DOHH2 (cell line): Measurements from ENCODE around the gene LPCAT2.

ENCODE experiments used
- H3F3A ChIP-seq: fragments of 200-600 bp; sonication (generic), shearing (Covaris generic); 2 replicates; pipeline ENCODE4 v1.6.0; 2016; ENCODE audit warnings: antibody characterized with exemption, mild to moderate bottlenecking; ENCODE audit not compliant: control insufficient read depth, insufficient read depth
- H3K27ac ChIP-seq: fragments of 200-600 bp; sonication (generic); 2 replicates; pipeline ENCODE4 v1.5.1; 2014; ENCODE audit warnings: low read depth, mild to moderate bottlenecking, low read length, moderate library complexity
- H3K27me3 ChIP-seq: fragments of 200-600 bp; sonication (generic); 2 replicates; pipeline ENCODE4 v1.6.1; 2014; ENCODE audit warnings: mild to moderate bottlenecking, low read length, mixed read lengths; ENCODE audit not compliant: control insufficient read depth
- H3K36me3 ChIP-seq: fragments of 200-600 bp; sonication (generic); 2 replicates; pipeline ENCODE4 v1.6.1; 2014; ENCODE audit warnings: mild to moderate bottlenecking, low read length, moderate library complexity, mixed read lengths; ENCODE audit not compliant: control insufficient read depth
- H3K4me1 ChIP-seq: fragments of 200-600 bp; sonication (generic); 2 replicates; pipeline ENCODE4 v1.6.1; 2014; ENCODE audit warnings: mild to moderate bottlenecking, low read length, mixed read lengths; ENCODE audit not compliant: control insufficient read depth
- H3K4me2 ChIP-seq: fragments of 200-600 bp; sonication (generic); 2 replicates; pipeline ENCODE4 v1.6.0; 2014; ENCODE audit warnings: mild to moderate bottlenecking, low read length, moderate library complexity
- H3K4me3 ChIP-seq: fragments of 200-600 bp; sonication (generic); 2 replicates; pipeline ENCODE4 v1.5.1; 2014; ENCODE audit warnings: mild to moderate bottlenecking, low read length, mixed read lengths
- H3K79me2 ChIP-seq: fragments of 200-600 bp; sonication (generic); 2 replicates; pipeline ENCODE4 v1.6.1; 2014; ENCODE audit warnings: mild to moderate bottlenecking, low read length, mixed read lengths; ENCODE audit not compliant: control insufficient read depth
- H3K9me2 ChIP-seq: fragments of 200-600 bp; sonication (generic); replicated peaks from 2 replicates; pipeline ENCODE4 v1.6.1; 2014; ENCODE audit warnings: mild to moderate bottlenecking, low read length, mixed read lengths; ENCODE audit not compliant: control insufficient read depth
- H3K9me3 ChIP-seq: fragments of 200-600 bp; sonication (generic); 2 replicates; pipeline ENCODE4 v1.6.1; 2014; ENCODE audit warnings: antibody characterized with exemption, low read length, mixed read lengths; ENCODE audit not compliant: control insufficient read depth, insufficient read depth
- H4K20me1 ChIP-seq: fragments of 200-600 bp; sonication (generic); 2 replicates; pipeline ENCODE4 v1.6.0; 2014; ENCODE audit warnings: low read depth, mild to moderate bottlenecking, antibody characterized with exemption, low read length, moderate library complexity; ENCODE audit not compliant: control insufficient read depth, insufficient read depth
- EZH2phosphoT487 ChIP-seq: fragments of 200-600 bp; sonication (generic); IDR thresholded peaks from 2 replicates; pipeline ENCODE4 v1.6.1; 2017; ENCODE audit warnings: borderline replicate concordance, mild to moderate bottlenecking, antibody characterized with exemption, low read length, moderate library complexity, mixed read lengths
- TF ChIP-seq, protein P1 (sequence below): fragments of 200-600 bp; sonication (generic); IDR thresholded peaks from one replicate; pipeline ENCODE4 v1.5.1; 2014; ENCODE audit warnings: antibody characterized with exemption, mild to moderate bottlenecking, low read depth, low read length; ENCODE audit not compliant: poor library complexity, severe bottlenecking

Gene LPCAT2

DNA sequence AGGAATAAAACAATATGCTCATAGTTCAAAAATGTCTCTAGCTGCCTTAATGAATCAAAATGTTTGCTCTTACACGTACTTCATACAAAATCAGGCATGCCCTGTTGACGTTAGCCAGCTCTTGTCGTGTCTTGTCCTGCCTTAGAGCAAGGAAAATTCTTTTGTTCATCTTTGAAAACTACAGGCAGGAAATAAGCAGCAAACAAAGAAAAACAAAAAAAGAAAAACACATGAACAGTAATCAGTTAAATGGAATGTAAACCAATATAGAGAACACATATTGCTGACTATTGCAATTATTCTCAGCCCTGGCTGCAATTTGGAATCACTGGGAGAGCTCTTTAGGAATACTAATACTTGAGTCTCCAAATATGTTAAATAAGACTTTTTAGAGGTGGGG lies 59.3 kb downstream of the LPCAT2 start:
- no peak for TF ChIP-seq EZH2phosphoT487
- TF ChIP-seq, protein P1, sequence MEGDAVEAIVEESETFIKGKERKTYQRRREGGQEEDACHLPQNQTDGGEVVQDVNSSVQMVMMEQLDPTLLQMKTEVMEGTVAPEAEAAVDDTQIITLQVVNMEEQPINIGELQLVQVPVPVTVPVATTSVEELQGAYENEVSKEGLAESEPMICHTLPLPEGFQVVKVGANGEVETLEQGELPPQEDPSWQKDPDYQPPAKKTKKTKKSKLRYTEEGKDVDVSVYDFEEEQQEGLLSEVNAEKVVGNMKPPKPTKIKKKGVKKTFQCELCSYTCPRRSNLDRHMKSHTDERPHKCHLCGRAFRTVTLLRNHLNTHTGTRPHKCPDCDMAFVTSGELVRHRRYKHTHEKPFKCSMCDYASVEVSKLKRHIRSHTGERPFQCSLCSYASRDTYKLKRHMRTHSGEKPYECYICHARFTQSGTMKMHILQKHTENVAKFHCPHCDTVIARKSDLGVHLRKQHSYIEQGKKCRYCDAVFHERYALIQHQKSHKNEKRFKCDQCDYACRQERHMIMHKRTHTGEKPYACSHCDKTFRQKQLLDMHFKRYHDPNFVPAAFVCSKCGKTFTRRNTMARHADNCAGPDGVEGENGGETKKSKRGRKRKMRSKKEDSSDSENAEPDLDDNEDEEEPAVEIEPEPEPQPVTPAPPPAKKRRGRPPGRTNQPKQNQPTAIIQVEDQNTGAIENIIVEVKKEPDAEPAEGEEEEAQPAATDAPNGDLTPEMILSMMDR: no peak
- H3K79me2 ChIP-seq: no peaks in the 10 kb centered on the region
- no peaks in the 10 kb centered on the region for H3K4me1 ChIP-seq
- no peaks in the 10 kb centered on the region for H3K9me3 ChIP-seq
- H3F3A ChIP-seq: no peaks in the 10 kb centered on the region
- H3K27ac ChIP-seq: no peak overlapping the region
- peaks cover 3% of the 10 kb centered on the region; the same call in 1 of the 2 replicates for H3K27me3 ChIP-seq
- no peak overlapping the region for H3K4me2 ChIP-seq
- no peaks in the 10 kb centered on the region for H3K36me3 ChIP-seq
- no peaks in the 10 kb centered on the region for H4K20me1 ChIP-seq
- H3K4me3 ChIP-seq: no peak overlapping the region
- no peaks in the 10 kb centered on the region for H3K9me2 ChIP-seq

DNA sequence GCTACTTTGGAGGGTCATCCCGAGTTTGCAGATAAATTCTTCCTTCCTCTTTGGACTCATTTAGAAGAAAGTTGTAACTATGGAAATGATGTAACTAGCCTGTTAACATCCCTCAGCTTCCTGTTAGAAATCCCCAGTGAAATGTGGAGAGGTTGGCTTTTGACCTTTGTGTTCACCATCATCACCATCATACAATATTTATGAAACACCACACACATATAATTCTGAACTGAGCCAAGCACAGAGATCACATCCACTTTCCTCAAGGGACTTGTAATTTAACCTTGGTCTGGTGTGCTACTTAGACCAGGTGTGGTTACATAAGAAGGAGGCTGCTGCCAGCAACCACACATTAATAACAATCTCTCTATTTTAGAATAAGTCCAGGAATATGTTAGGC lies 60.2 kb downstream of the LPCAT2 start:
- Histone ChIP-seq H3K4me1 (no peaks in the 10 kb centered on the region), H3K27ac (no peak overlapping the region), H3K36me3 (no peaks in the 10 kb centered on the region), H3K9me3 (no peaks in the 10 kb centered on the region), H3K4me3 (no peak overlapping the region), H3K9me2 (no peaks in the 10 kb centered on the region), H3F3A (no peaks in the 10 kb centered on the region), H3K4me2 (no peak overlapping the region), H3K27me3 (no peaks in the 10 kb centered on the region; the same call in 1 of the 2 replicates), H3K79me2 (no peaks in the 10 kb centered on the region), H4K20me1 (no peaks in the 10 kb centered on the region)
- no peak for TF ChIP-seq EZH2phosphoT487

GRCh38 chr16:55570159-55570558 lies 61.3 kb downstream of the LPCAT2 start:
- no peaks in the 10 kb centered on the region for H3K9me2 ChIP-seq
- no peaks in the 10 kb centered on the region for H3K36me3 ChIP-seq
- H4K20me1 ChIP-seq: no peaks in the 10 kb centered on the region
- no peaks in the 10 kb centered on the region for H3F3A ChIP-seq
- TF ChIP-seq EZH2phosphoT487: no peak
- TF ChIP-seq, protein P1: no peak
- H3K4me3 ChIP-seq: no peak overlapping the region
- H3K27ac ChIP-seq: no peak overlapping the region
- H3K9me3 ChIP-seq: no peaks in the 10 kb centered on the region
- no peaks in the 10 kb centered on the region for H3K4me1 ChIP-seq
- peaks cover 2% of the 10 kb centered on the region; the same call in 1 of the 2 replicates for H3K27me3 ChIP-seq
- H3K79me2 ChIP-seq: no peaks in the 10 kb centered on the region
- H3K4me2 ChIP-seq: no peak overlapping the region

GRCh38 chr16:55571191-55571897 lies 62.5 kb downstream of the LPCAT2 start:
- no peaks in the 10 kb centered on the region for H3K9me2 ChIP-seq
- no peak overlapping the region for H3K4me2 ChIP-seq
- no peaks in the 10 kb centered on the region for H3K79me2 ChIP-seq
- no peaks in the 10 kb centered on the region for H4K20me1 ChIP-seq
- H3K27ac ChIP-seq: no peak overlapping the region
- peaks cover 3% of the 10 kb centered on the region; the same call in 1 of the 2 replicates for H3K27me3 ChIP-seq
- no peaks in the 10 kb centered on the region for H3F3A ChIP-seq
- no peaks in the 10 kb centered on the region for H3K36me3 ChIP-seq
- no peaks in the 10 kb centered on the region for H3K4me1 ChIP-seq
- TF ChIP-seq EZH2phosphoT487: no peak
- TF ChIP-seq, protein P1: no peak
- no peaks in the 10 kb centered on the region for H3K9me3 ChIP-seq
- H3K4me3 ChIP-seq: no peak overlapping the region
